Measurements from ENCODE around the gene GRID1. TPM values are rescaled to one million over a fixed set of nuclear protein-coding genes. Genes with fewer than 3 reads are reported as not detected.

Gene GRID1
- total RNA-seq, 1 experiment from 2014 or later = not detected

DNA sequence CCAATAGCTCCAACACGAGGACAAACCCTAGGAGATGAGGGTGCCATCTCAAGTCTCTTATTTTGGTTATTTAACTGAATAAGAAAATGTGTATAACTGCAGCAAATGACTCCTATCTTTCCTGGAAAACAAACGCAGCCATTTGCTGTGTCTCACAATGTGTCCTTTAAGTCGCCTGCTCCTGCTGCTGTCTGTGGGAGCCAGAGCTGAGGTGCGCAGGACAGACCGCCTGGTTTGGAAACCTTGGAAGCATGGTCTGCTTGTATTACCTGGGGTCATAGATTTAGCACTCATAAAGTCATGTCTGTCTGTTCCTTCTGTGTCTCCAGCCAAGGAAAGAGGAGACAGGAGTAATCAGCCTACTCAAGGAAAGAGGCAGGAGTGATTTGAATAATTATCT, 760.2 kb downstream of the GRID1 start:
- Histone ChIP-seq H3K4me2 (no peak overlapping the region), H3K9me2 (ENCODE audit: insufficient read depth) (no peaks in the 10 kb centered on the region), H3K79me2 (ENCODE audit: low read depth) (no peaks in the 10 kb centered on the region), H3K27ac (no peak overlapping the region), H3F3A (ENCODE audit: insufficient read depth, low read depth) (no peaks in the 10 kb centered on the region), H3K4me1 (replicated peaks; ENCODE audit: insufficient read depth) (peaks cover 12% of the 10 kb centered on the region), H2AFZ (no peak overlapping the region), H3K9me3 (ENCODE audit: insufficient read depth, low read depth) (no peaks in the 10 kb centered on the region), H3K4me3 (no peak overlapping the region), H4K20me1 (ENCODE audit: insufficient read depth) (no peaks in the 10 kb centered on the region), H3K27me3 (ENCODE audit: insufficient read depth, low read depth) (no peaks in the 10 kb centered on the region), H3K36me3 (ENCODE audit: low read depth) (no peaks in the 10 kb centered on the region)
- intact Hi-C loops (cut with micrococcal nuclease; ENCODE audit: unreplicated experiment) = no loop called here
- CTCF ChIA-PET = no interaction called here
- BruUV-seq (replicated peaks) = no TSS peak
- no peak for DNase-seq
- POLR2A ChIA-PET (ENCODE audit: unreplicated experiment) = no interaction called here
- TF ChIP-seq, protein P1, sequence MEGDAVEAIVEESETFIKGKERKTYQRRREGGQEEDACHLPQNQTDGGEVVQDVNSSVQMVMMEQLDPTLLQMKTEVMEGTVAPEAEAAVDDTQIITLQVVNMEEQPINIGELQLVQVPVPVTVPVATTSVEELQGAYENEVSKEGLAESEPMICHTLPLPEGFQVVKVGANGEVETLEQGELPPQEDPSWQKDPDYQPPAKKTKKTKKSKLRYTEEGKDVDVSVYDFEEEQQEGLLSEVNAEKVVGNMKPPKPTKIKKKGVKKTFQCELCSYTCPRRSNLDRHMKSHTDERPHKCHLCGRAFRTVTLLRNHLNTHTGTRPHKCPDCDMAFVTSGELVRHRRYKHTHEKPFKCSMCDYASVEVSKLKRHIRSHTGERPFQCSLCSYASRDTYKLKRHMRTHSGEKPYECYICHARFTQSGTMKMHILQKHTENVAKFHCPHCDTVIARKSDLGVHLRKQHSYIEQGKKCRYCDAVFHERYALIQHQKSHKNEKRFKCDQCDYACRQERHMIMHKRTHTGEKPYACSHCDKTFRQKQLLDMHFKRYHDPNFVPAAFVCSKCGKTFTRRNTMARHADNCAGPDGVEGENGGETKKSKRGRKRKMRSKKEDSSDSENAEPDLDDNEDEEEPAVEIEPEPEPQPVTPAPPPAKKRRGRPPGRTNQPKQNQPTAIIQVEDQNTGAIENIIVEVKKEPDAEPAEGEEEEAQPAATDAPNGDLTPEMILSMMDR (conservative IDR thresholded peaks at IDR 0.05) = no peak
- TF ChIP-seq EZH2 (IDR thresholded peaks at IDR 0.05; ENCODE audit: low read depth) = no peak

DNA sequence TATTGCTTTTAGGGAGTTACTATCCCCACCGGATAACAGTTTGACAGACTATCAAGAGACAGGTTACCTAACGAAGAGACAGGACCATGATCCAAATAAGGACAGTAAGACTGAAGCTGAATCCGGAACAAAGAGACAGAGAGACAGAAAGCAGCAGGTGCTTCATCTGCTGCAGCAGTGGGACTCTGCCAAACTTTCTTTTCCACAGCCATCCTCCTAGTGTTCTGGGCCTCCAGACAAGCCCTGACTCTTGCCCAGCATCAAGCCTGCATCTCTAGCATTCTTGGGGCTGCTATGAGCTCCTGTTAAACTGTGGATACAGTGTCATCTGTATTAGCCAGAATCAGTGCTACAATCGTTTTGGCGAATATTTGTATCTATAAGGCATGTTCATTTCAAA, 761.7 kb downstream of the GRID1 start:
- Histone ChIP-seq H3F3A (ENCODE audit: insufficient read depth, low read depth) (no peaks in the 10 kb centered on the region), H4K20me1 (ENCODE audit: insufficient read depth) (no peaks in the 10 kb centered on the region), H3K9me3 (ENCODE audit: insufficient read depth, low read depth) (no peaks in the 10 kb centered on the region), H3K4me2 (no peak overlapping the region), H2AFZ (no peak overlapping the region), H3K9me2 (ENCODE audit: insufficient read depth) (no peaks in the 10 kb centered on the region), H3K4me1 (replicated peaks; ENCODE audit: insufficient read depth) (peaks cover 12% of the 10 kb centered on the region), H3K79me2 (ENCODE audit: low read depth) (no peaks in the 10 kb centered on the region), H3K4me3 (no peak overlapping the region), H3K27ac (no peak overlapping the region), H3K36me3 (ENCODE audit: low read depth) (no peaks in the 10 kb centered on the region), H3K27me3 (ENCODE audit: insufficient read depth, low read depth) (no peaks in the 10 kb centered on the region)
- POLR2A ChIA-PET (ENCODE audit: unreplicated experiment) = no interaction called here
- intact Hi-C loops (cut with micrococcal nuclease; ENCODE audit: unreplicated experiment) = no loop called here
- TF ChIP-seq, protein P1 (conservative IDR thresholded peaks at IDR 0.05) = no peak
- no peak for TF ChIP-seq EZH2 (IDR thresholded peaks at IDR 0.05; ENCODE audit: low read depth)
- no TSS peak for BruUV-seq (replicated peaks)
- CTCF ChIA-PET = no interaction called here
- no peak for DNase-seq

DNA sequence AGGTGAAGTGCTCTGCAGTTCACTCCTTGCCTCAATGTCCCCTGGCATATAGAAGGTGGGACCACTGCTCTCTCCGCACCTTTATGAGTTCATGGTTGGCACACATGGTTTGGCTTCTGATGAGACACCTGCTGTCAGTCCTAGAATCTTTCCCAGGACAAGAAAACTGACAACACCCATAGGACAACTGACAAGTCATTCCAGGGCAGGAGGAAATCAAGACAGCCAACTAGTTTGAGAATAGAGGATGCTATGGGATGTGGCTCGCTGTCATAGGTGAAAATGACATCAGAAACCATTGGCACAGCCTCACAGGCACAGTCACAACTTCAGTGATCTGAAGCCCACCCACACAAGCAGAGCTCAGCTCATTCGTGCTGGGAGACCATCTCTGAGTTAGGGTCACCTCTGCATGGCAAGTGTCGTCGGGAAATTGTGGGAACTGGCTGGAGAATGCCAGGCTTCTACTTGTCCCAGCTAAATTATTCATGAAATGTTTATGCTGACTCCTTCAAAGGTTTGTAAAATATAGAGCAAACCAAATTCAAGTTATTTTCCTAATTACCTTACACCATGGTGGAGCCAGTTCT, 762.4 kb downstream of the GRID1 start:
- POLR2A ChIA-PET (ENCODE audit: unreplicated experiment) = no interaction called here
- H3K79me2 ChIP-seq (ENCODE audit: low read depth) = no peaks in the 10 kb centered on the region
- H3K36me3 ChIP-seq (ENCODE audit: low read depth) = no peaks in the 10 kb centered on the region
- H3K27ac ChIP-seq = no peak overlapping the region
- no peak overlapping the region for H3K4me3 ChIP-seq
- TF ChIP-seq, protein P1 (conservative IDR thresholded peaks at IDR 0.05) = no peak
- TF ChIP-seq EZH2 (IDR thresholded peaks at IDR 0.05; ENCODE audit: low read depth) = no peak
- H4K20me1 ChIP-seq (ENCODE audit: insufficient read depth) = no peaks in the 10 kb centered on the region
- intact Hi-C loops (cut with micrococcal nuclease; ENCODE audit: unreplicated experiment) = no loop called here
- H3K27me3 ChIP-seq (ENCODE audit: insufficient read depth, low read depth) = no peaks in the 10 kb centered on the region
- no peaks in the 10 kb centered on the region for H3F3A ChIP-seq (ENCODE audit: insufficient read depth, low read depth)
- no peak for DNase-seq
- H3K4me1 ChIP-seq (replicated peaks; ENCODE audit: insufficient read depth) = peaks cover 12% of the 10 kb centered on the region
- H2AFZ ChIP-seq = no peak overlapping the region
- BruUV-seq (replicated peaks) = no TSS peak
- H3K9me2 ChIP-seq (ENCODE audit: insufficient read depth) = no peaks in the 10 kb centered on the region
- no peak overlapping the region for H3K4me2 ChIP-seq
- H3K9me3 ChIP-seq (ENCODE audit: insufficient read depth, low read depth) = no peaks in the 10 kb centered on the region
- CTCF ChIA-PET = no interaction called here
